ENCODE measurements around the gene MAP3K20.
"Not testable (repeated sequence)": the region's sequence is repeated elsewhere in the genome, so short reads cannot be mapped to it uniquely, and the experiment has no call there.

The MAP3K20 gene

DNA sequence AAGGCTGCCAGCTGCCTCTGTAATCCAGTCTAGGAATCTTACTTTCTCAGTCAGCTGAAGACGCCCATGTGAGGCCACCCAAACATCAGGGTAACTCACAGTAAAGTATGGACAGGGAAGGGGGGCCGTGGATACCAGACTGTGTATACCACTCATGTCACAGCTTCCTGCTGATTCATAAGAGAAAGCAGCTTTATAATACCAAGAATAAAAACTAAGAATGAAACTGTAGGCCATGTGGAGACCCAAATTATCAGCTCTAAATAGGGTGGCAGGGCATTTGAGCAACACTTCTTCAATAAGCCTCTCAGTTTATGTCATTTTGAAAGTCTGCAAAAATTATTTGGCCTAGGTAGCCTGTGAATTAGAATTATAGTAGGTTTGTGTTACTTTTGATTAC lies 164.0 kb downstream of the MAP3K20 start:
- DNase-seq: peak; percentile 5 to 26

DNA sequence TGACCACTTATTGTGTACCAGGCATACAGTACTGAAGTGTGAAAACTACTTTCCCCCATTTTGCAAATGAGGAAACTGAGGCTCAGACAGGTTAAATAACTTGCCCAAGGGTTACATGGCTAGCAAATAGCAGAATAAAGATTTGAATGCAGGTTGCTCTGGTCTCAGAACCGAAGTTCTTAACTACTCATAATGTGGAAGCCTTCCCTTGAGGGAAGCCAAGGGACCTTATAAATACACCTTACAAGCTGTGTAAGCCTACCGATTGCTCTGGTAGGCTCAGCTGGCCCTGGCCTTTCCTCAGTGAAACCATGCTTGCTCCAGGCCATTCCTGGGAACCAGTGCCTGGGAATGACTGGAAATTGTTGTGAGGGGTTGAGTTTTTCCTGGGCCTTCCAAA lies 164.4 kb downstream of the MAP3K20 start:
- DNase-seq: no peak

DNA sequence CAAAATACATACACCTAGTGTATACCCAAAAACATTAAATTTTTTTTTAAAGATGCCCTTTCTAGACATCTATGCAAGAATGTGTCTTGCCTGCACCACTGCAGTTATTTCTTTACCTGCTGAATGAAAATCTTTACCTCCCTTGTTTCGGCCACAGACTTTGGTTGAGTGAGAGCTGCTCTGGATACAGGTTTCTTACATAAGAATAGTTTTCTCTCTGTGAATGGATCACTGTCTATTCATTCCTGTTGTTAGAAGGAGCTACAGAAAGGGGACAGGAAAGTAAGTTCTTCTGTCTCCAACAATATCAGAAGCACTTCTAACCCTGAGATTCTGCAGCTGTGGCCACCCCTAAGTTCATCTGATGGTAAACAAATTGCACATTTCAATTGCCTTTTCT lies 166.0 kb downstream of the MAP3K20 start:
- no peak for DNase-seq

DNA sequence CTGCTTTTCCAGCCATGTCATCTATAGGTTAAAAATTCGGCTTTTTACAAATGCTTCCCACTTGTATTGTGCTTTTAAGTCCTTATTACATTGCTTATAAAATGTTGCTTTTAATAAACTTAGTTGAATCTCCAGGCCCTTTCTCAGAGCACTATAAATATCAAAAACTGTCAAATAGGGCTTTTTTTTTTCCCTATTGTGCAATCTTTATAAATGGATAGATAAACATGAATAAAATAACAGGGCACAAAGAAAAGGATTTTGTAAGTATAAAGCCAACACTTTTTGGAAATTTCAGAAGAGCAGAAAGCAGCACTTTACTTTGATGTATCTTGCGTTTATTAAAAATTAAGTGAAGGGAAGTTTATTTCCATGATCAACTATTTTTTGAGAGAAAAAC lies 171.5 kb downstream of the MAP3K20 start:
- DNase-seq: no peak

DNA sequence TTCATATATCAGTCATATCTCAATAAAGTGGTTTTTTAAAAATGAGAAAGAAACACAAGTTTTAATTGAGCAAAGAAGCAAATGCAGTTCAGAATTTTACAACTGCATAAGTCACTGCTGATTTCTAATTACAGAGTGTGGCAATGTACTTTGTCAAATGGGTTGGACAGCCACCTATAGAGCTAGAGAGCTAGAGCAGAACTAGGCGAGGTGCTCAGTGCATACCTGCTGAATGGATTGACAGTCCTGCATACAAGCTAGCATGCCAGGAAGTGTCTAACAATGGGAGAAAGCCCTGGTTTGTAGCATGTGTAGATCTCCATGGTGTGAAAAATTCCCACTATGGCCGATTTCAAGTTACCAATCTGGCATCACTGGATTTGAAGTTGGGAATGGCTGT lies 172.7 kb downstream of the MAP3K20 start:
- no peak for DNase-seq

DNA sequence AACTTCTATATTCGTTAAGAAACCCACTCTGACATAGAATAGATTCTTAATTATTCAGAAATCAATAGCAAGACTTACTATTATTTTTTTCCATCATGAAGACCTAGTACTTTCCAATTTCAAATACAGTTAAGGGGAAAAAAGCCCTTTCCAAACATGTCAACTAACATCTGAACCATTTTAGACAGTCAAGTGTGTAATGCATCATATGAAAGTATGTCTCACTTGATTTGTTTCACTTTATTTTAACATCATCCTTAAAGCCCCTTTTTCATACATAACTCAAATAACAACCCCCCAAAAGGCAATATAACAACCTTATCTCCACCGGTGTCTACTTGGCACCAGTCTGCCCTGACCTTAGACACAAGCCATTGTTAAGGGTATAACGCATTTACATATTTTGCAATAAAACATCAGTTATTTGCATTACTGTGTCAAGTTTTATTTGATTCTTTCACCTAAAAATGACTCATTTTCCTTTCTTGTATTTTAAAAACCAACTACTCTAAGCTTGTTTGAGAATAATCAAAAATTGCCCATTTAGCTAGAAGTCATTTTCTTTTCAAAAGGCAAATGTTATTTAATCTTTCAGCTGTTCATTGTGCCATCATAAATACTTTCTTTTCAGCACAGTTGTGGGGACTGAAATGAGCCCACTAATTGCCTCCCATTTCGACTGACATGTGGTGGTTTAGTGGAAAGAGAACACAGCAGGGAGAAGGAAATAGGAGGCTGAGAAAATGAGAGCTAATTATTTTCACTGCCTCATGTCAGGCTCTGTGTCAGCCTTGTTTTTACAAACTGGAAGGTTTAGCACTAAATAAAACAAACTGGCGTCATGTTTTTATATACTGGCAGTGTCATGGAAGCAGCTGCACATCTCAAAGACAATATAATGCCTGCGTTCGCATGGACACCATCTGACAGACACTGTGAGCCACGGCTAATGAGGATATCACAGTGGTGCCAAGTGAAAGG lies 174.3 kb downstream of the MAP3K20 start:
- no peak for DNase-seq

DNA sequence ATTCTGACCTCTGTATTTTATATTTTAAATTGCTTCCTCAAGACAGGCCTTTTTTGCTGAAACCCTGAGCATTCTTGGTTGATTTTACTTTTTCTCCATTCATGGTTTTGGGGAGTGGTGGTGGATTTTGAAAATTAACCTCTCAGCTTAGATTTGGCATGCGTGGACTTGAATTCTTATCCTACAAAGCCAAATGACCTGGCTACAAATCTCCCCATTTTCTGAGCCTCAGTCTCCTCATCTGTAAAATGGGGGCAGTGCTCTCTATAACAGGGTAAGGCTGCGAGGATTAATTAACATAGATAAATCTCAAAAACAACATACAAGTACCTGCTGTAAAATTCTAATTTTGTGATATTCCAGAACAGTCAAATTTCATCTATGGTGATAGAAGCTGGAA lies 175.6 kb downstream of the MAP3K20 start:
- no peak for DNase-seq

DNA sequence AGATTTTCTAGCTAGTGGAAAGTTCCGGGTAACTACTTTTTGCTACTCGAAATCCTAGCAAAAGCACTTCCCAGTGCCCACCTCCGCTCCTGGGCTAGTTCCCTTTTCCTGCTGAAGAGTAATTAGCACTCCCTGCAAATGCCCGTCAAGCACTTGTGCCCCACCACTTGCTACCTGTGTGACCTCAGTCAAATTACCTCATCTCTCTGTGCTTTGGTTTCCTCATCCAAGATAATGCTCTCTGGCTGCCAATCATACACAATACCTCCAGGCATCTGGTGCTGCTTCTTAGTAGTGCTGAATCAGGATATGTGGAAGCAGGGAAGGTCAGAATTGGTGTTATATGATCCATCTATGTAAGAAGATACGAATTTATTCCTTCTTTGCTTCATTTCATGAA lies 176.9 kb downstream of the MAP3K20 start:
- no peak for DNase-seq

DNA sequence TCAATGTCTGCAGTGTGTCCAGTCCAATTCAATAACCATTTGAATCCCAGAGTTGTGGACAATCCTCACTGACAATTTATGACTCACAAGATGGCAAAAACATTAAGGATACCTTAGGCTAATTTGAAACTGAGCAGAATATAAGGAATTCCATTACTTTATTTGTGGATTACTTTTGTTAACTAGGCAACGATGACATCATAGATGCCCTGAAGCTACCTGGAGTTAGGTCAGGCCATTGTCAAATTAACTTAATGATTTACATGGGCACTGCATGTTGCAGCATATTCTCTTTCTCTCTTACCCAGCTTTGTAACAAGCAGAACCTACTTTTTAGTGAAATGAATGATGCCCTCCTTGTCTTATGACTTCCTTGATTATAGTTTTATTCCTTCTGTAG lies 179.0 kb downstream of the MAP3K20 start:
- no peak for DNase-seq

DNA sequence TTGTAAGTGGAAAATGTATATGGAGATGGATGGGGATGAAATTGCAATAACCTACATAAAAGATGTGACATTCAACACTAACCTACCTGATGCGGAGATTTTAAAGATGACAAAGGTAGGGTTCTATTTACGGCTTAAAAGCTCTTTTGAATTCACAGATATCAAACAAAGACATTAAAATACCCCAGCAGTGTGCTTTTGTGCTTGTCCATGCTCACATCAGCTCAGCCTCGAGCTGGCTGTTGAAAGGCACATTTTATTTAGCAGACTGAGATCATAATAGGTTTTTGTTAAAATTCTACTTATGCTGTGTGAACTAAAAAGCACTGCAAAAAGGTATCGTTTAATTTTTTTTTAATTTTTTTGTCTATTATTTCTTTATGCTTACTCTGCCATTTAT lies 183.1 kb downstream of the MAP3K20 start:
- no peak for DNase-seq

DNA sequence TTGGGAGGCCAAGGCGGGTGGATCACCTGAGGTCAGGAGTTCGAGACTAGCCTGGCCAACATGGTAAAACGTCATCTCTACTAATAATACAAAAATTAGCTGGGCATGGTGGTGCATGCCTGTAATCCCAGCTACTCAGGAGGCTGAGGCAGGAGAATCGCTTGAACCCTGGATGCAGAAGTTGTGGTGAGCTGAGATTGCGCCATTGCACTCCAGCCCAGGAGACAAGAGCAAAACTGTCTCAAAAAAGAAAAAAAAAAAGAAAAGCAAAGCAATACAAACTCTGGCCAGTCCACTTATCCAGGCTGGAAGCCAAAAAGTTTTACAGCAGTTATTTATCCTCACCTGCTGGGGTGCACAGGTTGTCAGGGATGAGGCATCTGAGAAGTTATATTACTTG lies 186.7 kb downstream of the MAP3K20 start:
- DNase-seq: not testable (repeated sequence)

DNA sequence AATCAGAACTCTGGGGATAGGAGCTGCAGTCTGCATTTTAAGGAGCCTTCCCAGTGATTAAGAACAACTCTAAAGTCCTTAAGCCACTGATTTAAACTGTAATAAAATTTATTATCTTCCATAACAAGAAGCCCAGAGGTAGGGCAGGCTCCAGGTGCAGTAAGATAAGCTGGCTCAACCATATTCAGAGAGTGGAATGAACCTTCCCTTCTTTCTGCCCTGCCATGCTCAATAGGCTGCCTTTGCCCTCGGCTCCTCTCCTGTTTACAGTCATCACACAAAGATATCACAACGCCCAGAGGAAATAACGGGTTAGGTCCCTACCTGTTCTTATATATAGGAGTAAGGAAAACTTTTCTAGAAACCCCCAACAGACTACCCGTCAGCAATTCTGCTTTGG lies 188.5 kb downstream of the MAP3K20 start:
- DNase-seq: no peak

DNA sequence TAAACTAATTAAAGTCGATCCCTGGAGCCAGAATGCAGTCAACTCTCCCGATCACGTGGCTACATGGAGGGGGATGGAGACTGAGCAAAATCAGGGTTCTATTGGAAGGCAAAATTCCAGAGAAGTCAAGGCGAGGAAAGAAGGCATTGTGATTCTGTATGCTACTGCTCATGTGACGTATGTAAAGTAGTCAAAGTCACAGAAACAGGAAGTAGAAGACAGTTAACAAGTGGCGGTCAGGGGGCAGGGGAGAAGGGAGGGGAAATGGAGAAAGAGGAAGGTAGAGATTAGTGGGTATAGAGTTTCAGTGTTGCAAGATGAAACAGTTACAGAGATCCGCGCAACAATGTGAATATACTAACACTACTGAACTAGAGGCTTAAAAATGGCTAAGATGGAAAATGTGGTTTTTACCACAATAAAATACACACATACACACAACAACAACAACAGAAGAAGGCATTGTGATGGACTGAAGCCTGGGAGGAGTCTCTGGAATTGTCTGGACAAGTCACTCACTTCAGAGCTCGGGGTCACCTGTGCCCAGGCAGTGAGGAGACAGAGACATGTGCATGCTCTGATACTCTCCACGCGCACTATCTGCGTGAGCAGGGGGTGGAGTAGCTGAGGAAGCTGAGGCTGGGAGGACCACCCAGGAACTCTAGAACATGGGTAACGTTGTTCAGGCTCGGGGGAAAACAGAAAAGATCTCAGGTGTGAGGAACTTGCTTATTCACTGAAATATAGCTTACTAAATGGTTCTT lies 189.1 kb downstream of the MAP3K20 start:
- DNase-seq: peak in 1 of 2 experiments; percentile 22

DNA sequence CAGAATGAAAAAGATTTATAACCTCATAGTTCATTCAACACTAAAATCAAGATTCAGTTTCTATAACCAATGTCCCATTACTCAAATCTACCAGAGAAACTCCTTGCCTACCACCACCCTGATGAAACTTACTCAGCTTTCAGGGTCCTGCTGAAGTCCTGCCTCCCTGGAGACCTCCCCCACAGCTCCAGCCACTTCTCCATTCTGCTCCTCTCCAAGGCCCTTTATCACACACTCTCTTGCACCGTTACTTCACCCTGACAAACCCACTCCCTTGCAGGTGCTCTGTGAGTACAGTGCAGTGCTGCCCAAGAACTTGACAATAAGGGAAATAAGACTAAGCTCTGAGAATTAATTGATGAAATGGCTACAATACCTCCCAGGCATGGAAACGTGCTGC lies 195.5 kb downstream of the MAP3K20 start:
- DNase-seq: no peak

DNA sequence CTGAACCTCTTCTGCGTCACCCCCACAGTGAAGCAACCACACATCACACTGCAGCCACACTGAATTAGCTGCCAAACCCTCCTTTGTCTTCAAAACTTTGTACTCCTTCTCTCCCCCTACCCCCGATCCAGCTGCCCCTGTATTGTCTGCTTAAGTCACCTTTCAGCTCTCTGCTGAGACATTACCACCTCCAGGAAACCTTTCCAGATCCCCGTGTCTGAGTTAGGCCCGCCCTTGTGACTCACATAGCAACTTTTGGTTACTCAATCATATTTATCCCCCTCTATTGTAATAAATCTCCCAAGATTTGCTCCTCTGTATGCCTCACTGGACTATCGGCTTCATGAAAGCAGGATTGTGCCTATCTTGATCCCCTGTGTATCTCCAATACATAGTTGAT lies 196.2 kb downstream of the MAP3K20 start:
- no peak for DNase-seq

DNA sequence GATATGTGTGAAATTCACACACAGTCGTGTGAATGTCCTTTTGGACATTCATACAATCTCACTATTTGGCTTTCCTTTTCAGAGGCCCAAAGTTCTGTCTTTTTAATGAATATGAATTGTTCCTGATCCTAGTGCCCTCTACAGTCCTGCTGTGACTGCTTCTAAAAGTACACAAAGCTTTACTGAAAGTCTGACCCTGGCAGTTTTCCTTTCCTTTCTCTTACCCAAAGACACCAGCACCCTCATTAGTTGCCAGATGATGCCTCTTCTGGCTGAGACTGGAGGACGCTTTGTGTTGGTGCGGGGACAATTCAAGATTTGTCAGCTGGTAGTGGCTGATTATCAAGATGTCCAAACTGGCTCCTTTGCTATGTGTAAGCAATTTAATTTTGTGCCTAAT lies 197.2 kb downstream of the MAP3K20 start:
- DNase-seq: no peak

DNA sequence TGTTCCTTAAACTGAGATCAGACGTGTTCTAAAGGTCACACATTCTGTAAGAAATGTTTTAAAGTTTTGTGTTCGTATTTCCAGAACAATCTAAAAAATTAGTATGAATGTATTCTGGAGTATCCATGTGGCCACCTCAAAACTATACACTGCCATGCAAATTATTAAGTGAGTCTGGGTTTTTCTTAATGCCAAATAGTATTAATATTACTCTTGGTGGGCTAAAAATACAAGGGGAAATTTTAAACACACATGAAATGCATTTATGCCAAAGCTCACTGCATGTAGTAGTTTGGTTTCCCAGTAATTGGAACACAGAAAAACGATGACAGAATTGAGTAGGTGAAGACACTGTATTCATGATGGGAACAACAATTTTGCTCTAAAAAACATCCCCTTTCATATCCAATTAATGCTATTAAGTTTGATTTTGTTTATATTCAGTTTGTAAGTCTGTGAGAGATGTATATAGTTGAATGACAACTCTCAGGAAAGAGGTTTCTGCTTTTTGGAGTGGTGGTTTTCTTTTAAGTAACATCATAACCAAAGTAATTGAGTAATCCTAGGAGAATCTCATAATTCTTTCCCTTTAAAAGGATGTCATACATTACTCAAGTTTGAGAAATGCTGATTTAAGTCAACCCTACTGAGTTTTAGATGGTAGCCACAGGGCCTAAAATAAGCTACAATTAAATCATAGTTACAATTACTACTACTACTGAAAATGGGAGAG lies 203.3 kb downstream of the MAP3K20 start:
- DNase-seq: no peak

DNA sequence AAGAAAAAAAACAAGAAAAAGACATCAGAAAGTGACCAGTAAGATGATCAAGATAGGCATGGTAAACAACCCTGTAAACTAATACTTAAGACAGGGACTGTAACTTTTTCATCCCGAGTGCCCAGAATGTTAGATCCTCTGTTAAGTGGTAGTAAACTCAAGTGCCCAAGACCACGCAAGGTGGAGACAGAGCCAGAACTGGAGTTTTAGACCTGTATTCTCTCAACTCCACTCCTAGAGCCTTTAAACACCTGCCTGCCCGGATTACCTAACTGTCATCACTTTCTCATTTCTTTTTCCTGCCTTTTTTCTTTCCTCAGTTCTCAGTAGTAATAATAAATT lies 203.9 kb downstream of the MAP3K20 start:
- no peak for DNase-seq

DNA sequence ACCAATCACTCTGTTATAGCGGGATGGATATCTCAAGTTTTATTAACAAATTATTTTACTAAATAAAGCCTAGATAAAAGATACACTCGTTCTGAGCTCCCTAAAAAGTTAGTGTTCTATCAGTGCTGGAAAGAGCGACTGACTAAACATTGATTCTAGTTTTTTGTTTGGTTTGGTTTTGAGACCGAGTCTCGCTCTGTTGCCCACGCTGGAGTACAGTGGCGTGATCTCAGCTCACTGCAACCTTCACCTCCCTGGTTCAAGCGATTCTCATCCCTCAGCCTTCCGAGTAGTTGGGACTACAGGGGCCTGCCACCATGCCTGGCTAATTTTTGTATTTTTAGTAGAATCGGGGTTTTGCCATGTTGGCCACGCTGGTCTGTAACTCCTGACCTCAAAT lies 205.2 kb downstream of the MAP3K20 start:
- peak; percentile 11 to 22 for DNase-seq

DNA sequence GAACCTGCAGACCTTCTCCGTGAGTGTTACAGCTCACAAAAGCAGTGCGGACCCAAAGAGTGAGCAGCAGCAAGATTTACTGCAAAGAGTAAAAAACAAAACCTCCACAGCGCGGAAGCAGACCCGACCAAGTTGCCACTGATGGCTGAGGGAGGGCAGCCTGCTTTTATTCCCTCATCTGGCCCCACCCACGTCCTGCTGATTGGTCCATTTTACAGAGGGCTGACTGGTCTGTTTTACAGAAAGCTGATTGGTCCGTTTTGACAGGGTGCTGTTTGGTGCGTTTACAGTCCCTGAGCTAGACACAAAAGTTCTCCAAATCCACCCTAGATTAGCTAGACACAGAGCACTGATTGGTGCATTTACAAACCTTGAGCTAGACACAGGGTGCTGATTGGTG lies 206.3 kb downstream of the MAP3K20 start:
- not testable (repeated sequence) for DNase-seq

DNA sequence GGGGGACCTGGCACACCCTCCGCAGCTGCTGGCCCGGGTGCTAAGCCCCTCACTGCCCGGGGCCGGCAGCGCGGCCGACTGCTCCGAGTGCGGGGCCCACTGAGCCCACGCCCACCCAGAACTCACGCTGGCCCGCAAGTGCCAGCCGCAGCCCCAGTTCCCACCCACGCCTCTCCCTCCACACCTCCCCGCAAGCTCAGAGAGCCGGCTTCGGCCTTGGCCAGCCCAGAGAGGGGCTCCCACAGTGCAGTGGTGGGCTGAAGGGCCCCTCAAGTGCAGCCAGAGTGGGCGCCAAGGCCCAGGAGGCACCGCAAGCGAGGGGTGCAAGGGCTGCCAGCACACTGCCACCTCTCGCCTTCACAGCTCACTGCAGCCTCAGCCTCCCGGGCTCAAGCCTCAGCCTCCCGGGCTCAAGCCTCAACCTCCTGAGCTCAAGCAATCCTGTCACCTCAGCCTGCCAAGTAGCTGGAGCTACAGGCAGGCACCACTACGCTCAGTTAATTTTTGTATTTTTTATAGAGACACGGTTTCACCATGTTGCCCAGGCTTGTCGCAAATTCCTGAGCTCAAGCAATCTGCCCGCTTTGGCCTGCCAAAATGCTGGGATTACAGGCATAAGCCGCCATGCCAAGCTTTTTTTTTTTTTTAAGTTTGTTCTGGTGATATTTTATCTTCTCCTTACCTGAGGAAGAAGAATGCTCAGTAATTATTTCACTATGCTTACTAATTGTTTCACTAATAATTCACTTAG lies 207.3 kb downstream of the MAP3K20 start:
- DNase-seq: no peak

DNA sequence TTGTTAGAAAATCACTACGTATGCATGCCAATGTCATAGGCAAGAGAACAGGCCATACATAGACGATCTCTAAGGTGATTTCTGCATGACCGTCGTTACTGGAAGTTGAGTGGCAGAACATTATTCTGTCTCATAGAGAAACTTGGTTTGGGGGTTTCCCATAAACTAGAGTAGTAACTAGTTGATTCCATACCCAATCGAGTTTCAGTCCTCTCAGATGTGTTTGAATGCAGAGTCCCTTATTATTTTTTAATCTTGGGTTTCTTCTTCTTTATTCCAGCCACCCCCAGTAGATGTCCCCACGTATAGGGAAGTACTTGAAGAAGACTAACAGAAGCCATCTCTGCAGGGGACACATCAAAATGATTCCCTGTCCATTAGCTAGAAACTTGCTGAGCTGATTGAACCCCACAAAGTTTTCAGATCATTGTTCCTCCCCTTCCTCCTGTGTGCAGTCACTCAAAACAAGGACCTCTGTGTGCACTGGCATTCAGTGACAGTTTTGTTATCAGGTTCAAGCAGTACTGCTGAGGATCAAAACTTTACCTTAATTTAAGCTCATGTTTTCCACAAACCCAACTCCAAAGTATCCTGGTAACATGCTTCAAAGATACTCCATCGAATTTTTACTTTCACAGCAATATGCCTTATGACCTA lies 210.6 kb downstream of the MAP3K20 start:
- peak in 1 of 2 experiments; percentile 11 for DNase-seq

Data from activated CD4-positive, alpha-beta T cell treated with anti-CD3 and anti-CD28 coated beads, Interleukin-2, amount 50 U/mL, for 48 hours (primary cell).